ENCODE data around the gene MYPOP.
"Not testable (repeated sequence)": the region's sequence is repeated elsewhere in the genome, so short reads cannot be mapped to it uniquely, and the experiment has no call there.

The MYPOP gene

DNA sequence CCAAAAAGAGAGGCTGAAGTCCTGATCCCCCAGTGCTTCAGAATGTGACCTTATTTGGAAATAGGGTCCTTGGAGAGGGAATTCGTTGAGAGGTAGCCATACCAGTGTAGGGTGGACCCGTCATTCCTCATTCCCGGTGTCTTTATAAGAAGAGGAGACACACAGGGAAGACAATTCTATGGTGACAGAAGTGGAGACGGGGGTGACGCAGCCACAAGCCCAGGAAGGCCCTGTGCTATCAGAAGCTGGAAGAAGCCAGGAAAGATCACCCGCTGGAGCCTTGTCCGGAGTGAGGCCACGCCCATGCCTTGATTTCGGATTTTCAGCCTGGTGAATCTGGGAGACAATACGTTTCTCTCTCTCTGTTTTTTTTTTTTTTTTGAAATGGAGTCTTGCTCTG lies 2.6 kb upstream of the MYPOP start:
- no peak for DNase-seq

DNA sequence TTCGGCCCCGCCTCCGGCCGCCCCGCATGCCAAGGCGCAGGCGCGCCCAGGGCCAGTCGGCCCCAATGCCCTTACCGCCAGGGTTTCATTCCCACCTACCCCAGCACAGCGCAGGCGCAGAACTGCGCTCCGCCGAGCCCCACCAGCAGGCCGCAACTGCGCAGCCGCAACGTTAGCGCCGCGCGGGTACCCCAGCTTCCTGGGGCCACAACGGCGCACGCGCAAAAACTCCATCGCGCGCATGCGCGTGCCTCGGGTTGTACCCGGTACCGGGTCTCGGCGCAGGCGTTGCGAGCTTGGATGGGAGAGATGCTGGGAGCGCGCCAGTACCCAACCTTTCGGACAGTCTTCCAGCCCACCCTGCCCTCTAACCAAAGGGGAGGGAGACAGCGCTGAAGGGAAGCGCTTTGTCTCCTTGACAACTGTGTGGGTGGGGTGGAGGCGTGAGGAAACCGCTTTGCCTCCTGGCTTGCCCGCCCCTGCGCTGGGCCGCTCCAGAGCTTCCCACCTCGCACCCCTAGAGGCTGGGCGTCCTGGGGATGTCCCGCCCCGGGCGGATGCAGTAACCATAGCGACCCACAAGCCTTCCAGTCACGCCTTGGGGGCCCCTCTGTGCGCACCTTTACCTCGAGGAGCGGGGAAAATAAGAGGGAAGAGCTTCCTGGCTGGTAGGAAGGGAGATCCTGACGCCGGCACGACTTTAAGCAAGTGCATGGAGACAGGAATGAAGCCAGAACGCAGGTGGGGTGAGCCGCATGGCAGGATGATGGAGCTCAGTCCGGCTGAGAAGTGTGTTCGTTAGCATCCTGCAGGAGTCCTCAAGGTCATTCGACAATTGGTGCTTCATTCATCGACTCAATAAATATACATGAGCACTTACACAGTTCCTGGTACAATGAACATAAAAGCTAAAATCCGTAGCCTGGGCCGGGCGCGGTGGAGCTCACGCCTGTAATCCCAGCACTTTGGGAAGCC lies 525 bp upstream of the MYPOP start:
- DNase-seq: peak; percentile 99

DNA sequence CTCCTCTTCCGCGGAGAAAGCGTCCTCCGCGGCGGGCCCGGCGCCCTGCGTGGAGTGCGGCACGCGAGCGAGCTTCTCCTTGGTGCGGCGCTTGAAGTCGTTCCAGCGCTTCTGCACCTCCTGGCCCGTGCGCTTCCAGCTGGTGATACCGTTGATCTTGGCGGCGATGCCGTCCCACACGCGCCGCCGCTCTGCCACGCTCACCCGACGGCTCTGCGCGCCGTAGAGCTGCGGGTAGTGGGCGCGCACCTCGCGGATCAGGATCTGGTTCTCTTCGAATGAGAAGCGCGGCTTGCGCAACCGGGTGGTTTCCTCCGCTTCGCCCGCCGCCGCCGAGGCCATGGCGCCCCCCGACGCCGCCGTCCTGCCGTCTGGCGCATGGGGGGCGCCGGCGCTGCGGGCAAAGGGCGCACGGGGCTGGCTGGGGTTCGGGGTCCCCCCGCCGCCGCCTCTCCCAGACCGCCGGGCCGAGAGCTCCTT lies 941 bp downstream of the MYPOP start:
- DNase-seq: peak; percentile 79

DNA sequence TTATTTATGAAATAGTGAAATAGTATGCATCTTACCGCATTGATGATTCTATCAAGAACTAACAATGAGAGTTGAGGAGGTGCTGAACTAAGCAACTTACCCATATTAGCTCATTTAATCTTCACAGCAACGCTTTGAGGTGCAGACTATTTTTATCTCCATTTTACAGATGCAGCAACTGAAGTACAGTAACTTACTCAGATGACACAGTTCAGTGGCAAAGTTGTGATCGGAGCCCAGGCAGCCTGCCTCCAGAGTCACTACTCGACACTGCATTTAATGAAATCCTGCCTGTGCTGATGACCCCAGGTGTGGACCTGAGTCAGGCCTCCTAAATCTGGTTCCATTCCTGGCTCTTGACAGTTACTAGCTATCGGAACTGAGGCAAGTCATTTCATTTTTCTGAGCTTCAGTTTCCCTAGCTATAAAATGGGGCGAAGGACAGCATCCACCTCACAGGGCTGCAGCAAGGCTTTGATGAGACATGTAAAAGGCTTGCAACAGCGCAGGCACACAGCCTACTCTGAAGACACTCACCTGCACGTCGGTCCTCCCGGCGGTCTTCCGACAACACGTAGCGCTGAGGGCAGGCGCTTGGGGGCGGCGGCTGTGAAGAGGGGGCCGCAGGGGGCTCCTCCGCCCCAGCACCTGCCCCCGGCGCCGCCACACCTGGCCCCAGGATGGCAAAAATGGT lies 1.5 kb downstream of the MYPOP start:
- DNase-seq: peak; percentile 68

DNA sequence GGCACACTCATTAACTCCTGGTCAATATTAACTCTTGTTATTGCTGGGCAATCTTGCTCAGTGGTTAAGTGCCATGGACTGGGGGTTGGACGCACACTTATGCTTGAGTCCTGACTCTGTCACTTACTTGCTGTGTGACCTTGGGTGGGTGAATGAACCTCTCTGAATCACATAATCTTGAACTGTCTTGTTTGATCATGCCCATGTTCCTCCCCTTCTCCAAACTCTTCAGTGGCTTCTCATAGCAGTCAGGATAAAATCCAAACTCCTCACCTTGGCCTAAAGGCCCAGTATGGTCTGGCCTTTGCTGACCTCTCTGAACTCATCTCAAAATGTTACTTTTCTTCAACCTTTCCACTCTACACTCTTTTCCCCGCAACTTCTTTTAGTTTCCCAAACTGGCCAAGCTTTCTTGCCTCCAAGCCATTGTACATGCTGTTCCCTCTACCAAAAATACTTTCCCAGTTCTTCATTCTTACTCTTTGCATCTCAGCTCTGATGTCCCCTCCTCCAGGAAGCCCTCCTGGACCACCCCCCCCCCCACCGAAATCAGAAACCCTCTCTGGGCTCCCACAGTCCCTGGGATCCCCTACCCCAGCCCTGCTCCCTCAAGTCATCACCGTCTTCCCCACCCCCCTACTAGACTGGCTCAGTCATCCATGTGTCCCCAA lies 2.4 kb downstream of the MYPOP start:
- DNase-seq: no peak

DNA sequence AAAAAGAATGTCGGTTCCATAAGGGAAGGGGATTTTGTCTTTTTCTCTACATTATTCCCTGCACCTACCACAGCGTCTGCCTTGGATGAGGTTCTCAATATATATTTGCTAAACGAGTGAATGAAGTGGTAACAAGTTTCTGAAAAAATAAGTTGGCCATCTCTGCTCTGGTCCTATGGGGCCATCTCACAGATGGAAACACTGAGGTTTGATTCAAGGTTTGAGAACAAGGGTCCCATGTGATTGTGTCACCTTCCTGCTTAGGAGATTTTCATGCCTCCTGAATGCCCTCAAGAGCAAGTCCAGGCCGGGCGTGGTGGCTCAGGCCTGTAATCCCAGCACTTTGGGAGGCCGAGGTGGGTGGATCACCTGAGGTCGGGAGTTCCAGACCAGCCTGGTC lies 3.2 kb downstream of the MYPOP start:
- no peak for DNase-seq

DNA sequence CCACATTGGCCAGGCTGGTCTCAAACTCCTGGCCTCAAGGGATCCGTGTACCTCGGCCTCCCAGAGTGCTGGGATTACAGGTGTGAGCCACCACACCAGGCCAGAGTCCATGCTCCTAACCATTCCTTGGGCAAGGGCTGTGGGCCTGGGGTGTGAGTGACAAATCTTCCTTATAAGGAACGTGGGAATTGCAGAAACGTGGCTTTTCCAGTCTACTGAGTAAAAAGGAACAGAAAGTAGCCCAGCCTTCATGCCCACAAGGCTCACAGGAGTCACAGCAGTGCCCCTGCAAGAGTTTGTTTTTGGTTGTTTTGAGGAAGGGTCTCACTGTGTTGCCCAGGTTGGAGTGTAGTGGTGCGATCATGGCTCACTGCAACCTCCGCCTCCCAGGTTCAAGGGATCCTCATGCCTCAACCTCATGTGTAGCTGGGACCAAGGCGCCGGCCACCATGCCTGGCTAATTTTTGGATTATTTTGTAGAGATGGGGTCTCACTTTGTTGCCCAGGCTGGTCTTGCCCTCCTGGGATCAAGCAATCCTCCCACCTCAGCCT lies 5.1 kb downstream of the MYPOP start:
- DNase-seq: no peak

DNA sequence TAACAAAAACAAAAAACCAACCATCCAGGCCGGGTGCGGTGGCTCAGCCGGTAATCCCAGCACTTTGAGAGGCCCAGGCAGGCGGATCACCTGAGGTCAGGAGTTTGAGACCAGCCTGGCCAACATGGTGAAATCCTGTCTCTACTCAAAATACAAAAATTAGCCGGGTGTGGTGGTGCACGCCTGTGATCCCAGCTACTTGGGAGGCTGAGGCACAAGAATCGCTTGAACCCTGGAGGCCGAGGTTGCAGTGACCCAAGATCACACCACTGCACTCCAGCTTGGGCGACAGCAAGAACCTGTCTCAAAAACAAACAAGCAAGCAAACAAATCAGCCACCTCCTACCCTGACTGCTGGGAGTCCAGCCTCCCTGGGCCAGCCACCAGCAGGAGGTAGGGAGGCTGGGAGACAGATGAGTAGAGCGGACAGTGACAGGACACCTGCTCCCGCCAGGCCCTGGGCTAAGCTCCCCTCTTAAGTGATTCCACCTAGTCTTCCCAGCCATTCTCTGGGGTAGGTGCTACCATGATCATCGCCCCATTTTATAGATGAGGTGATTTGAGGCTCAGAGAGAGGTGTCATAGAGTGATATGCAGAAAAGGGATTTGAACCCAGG lies 6.3 kb downstream of the MYPOP start:
- not testable (repeated sequence) for DNase-seq

DNA sequence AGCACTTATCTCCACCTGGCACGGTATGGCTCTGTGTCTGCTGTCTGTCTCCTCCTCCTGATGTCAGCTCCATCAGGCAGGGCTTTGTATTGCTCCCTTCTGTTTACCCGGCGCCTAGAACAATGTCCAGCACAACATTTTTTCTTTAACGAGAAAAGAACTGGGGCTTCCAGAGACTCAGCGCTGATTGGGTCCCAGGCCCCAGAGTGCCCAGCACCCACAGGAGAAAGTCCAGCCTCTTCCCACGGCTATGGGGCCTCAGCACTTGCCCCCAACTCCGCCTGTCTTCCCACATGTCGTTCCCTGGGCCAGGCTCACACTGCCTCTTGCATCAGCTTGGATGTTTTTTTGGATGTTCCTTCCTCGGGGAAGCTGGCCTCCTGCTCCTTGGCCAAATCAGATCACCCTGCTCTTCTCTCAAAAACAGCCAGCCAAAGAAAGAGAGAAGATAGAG lies 6.9 kb downstream of the MYPOP start:
- no peak for DNase-seq

DNA sequence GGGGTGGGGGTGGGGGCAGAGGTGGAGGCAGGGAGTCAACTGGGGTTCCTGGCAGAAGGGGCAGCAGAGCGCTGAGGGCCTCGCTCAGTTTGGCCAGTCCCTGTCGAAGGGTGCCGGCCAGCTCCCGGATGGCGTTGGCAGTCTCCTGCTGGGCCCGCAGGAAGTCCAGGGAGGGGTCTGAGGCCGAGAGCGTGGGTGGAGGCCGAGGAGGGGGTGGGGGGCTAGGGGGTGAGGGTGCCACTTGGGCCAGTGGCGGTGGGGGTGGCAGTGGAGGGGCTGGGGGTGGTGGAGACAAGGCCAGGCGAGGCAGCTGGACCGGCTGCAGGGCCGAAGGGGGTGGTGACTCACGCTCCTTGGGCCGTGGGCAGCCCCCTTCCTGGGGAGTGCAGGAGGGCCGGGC lies 11.5 kb downstream of the MYPOP start:
- DNase-seq: no peak

DNA sequence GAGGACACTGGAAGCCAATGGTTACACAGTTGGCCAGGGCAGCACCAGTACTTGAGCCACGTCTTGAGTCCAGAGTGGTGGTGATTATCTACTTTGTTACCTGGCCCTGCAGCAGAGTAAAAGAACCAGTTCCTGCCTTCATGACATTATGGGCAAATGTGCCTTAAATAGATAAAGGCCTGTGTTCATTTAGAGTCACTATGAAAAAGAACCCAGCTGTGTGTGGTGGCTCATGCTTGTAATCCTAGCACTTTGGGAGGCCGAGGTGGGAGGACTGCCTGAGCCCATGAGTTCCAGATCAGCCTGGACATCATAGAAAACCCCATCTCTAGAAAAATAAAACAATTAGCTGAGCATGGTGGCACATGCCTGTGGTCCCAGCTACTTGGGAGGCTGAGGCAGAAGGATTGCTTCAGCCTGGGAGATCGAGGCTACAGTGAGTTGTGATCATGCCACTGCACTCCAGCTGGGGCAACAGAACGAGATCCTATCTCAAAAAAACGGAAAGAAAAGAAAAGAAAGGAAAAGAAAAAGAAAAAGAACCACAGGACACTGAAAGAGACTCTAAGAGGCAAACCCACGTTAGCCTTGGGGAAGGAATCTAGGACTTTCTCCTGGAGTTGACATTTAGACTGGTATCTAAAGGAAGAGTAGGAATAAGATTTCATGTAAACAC lies 13.1 kb downstream of the MYPOP start:
- DNase-seq: peak; percentile 60

DNA sequence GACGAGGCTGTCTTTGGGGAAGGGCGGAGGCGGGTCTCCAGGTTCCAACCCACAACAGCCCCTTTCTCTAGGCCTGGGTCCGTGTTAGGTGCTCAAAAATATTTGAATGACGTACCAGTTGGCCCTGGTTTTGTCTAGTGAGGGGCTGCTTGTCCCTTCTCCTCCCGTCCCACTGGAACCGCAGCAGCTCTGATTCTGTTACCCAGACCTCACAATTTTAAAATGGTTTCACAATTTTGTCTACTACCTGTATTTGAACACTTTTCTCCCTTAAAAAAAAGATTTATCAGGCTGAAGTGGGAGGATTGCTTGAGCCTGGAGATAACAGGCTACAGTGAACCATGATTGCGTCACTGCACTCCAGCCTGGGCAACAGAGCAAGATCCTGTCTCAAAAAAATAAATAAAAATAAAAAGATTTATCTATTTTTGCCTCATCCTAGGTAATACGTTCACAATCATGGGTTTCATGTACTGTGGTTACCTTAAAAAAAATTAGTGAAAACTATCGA lies 15.2 kb downstream of the MYPOP start:
- DNase-seq: no peak

DNA sequence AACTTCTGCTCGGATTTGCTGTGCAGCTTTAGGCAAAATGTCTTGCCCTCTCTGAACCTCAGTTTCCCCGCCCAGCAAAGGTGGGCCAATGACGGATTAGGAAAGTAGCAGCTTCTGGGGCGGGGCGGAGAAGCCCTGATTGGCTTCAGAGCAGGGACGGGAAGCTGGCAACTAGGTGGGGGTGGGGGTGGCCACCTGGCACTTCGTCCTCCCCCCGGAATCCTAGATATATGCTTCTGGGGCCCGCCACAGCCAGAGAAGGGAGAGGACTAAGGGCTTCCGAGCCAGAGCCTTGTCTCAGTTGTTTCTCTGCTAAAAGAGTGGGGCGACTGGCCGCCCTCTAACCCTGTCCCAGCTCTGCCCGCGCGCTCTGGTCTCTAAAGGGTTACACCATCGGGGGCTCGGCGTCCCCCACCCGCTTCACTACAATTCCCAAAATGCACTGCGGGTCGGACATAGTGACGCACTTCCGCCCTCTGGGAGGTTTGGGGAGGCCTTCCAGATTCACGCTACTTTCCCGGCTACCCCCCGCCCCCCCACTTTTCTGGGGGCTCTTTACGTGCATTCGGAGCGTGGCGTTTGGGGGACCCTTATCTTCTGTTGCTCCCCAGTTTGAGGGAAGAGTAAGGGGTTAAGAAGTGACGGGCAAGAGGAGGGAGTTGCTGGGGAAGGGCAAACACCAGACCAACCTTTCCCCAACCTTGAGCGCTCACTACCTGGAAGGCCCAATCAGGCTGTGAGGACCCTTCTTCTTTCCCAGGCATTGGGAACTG lies 15.8 kb downstream of the MYPOP start:
- peak; percentile 97 for DNase-seq

DNA sequence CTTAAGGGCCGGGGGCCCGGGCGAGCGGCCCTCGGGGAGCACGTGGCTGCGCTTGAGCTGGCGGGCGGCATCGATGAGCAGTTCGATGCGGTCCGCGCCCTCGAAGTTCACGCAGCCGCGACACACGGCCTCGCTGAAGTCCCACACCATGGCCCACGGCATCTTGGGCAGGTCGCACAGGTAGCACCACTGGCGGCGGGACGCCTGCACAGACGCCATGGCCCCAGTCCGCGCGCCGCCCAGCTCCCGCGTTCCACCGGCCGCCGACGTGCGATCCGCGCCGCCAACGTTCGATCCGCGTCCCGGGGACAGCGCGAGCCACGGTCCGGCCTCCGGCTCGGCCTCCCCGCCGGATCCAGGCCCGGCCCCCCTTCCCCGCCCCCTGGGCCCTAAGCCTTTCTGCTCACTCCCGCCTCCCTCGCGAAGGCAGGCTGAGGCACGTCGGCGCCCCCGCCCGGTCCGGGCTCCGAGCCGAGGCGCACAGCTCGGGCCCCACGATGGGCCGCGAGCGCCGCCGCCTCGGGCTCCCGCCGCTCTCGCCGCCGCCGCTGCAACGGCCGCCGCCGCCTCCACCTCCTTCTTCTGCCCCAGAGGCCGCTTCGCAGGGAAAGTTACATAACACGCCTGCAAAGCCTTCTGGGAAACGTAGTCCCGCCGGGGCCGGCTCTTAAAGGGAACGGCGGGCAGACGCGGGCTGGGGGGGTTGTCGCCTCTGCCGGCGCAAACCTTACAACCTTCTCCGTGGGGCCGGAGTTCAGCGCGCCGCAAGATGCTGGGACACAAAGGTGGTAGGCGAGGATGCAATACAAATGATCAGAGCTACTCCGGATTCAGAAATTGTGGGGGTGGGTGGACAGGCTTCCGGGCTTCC lies 16.6 kb downstream of the MYPOP start, which contains the start of gene IRF2BP1:
Gene IRF2BP1, minus strand, starts transcription at position 586 of the 871 bp plus-strand sequence. Its CDS starts 367 bp downstream, at position 219.
- DNase-seq: peak; percentile 97

DNA sequence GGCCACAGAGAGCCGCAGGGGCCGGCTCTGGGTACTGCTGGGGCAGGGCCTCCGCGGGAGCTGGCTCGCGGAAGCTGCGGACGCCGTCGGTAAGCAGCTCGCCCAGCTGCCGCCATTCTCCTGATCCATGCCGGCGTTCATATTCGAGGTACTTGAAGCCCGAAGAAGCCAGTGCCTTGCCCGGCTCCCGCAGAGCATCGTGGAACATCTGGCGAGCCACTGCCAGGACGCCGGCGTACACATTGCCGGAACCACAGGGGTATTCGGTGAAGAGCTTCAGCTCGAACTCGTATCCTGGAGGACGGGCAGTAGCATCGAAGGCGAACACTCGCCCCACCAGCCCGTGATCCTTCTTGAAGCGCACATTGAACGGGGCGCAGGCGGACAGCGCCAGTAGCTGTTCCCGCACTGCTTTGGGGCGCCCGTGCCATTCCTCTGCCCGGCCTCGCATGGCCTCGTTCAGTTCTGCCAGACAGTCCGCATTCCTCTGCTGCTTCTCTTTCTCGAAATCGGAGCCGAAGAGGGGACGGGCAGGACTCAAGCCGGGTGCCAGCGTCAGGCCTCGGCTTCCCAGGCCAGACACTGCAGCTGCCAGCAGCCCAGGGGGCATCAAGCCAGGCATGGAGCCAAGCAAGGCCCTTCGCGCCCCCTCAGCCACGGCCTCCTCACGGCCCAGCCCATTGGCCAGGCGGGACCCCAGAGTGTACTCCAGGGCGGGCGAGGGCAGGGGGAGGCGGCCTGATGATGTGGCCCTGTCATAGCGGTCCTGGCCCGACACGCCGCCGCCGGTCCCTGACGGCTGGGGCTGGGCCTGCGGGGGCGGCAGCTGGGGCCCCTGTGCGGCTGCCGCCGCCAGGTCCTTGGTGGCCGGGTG lies 17.5 kb downstream of the MYPOP start:
- DNase-seq: peak; percentile 61

DNA sequence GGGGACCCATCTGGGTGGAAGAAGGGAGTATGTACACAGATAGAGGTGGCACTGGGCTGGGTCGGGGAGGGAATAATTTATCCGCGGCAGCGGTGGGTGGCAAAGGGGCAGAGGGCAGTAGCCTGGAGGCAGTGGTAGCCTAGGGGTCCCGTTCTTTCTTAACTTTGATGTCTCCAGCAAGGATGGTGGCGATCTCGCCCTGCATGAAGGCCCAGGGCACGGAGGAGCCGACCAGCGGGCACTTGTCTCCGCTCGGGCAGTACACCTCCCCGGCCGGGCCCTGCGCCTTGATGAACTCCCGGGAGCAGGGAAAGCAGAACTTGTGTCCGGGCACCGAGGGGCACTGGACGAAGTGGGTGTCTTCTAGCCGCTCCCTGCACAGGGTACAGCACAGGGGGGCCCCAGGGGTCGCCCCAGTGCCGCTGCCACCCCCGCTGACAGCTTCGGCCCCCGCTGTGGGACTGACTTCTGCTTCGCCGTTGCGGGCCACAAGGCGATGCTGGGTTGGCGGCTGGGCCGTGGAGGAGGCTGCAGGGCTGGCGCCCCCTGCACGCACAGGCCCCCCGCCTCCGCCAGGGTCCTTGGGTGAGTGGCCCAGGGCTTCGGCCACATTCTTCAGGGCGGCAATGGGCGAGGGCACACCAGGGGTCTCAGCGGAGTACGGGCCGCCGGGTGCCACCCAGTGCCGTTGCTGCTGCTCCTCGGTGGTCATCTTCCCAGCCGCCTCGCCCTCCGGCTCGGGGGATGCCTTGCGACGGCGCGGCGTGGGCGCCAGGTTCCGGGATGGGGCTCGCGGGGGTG lies 18.3 kb downstream of the MYPOP start:
- DNase-seq: no peak

DNA sequence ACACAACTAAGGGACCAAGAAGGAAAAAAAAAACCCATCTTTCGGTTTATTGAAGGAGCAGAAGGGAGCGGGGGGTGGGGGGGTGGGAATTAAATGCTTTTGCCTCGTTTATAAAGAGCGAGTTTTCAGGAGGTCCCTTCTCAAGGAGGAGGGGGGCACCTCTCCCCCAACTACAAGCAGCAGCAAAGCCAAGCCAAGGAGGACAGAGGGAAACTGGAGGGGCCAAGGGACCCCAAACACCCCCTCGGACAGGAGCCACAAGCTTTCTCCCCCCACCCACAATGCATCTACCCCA lies 18.9 kb downstream of the MYPOP start:
- no peak for DNase-seq
